Mesothelial cell of epicardium (in vitro differentiated cells): ENCODE results near the gene ARHGEF28. TPM values are rescaled to one million over a fixed set of nuclear protein-coding genes. Genes with fewer than 3 reads are reported as not detected.

Experiments used
- DNase-seq, 2 experiments: peaks; one replicate each; pipeline ENCODE4 v3.0.0; 2021; ENCODE audit warnings: low spot score in 2 of 2; ENCODE audit not compliant: unreplicated experiment in 2 of 2
- H3K27ac Mint-ChIP-seq: 2 replicates; pipeline ENCODE4 v1.8.0; 2021; ENCODE audit warnings: mixed read lengths
- H3K27me3 Mint-ChIP-seq: 2 replicates; pipeline ENCODE4 v1.8.0; 2021; ENCODE audit warnings: low read depth, mixed read lengths
- H3K36me3 Mint-ChIP-seq: 2 replicates; pipeline ENCODE4 v1.8.0; 2021; ENCODE audit warnings: mixed read lengths
- H3K4me1 Mint-ChIP-seq: 2 replicates; pipeline ENCODE4 v1.8.0; 2021; ENCODE audit warnings: mixed read lengths
- H3K4me3 Mint-ChIP-seq: 2 replicates; pipeline ENCODE4 v1.8.0; 2021; ENCODE audit warnings: mild to moderate bottlenecking, moderate library complexity, mixed read lengths
- H3K9me3 Mint-ChIP-seq: 2 replicates; pipeline ENCODE4 v1.8.0; 2021; ENCODE audit warnings: mixed read lengths
- total RNA-seq: library from RNA; stranded (reverse); gene quantifications from 3 replicates; pipeline ENCODE4 v1.2.1, GENCODE V29; 2021
- TF ChIP-seq, protein P1 (sequence below): fragments of 200-600 bp; sonication (generic); IDR thresholded peaks from one replicate; pipeline ENCODE4 v1.5.0; 2021; ENCODE audit warnings: antibody characterized with exemption; ENCODE audit not compliant: unreplicated experiment

ARHGEF28 gene
- total RNA-seq, 1 donor from 2014 or later: 0.40 TPM

DNA sequence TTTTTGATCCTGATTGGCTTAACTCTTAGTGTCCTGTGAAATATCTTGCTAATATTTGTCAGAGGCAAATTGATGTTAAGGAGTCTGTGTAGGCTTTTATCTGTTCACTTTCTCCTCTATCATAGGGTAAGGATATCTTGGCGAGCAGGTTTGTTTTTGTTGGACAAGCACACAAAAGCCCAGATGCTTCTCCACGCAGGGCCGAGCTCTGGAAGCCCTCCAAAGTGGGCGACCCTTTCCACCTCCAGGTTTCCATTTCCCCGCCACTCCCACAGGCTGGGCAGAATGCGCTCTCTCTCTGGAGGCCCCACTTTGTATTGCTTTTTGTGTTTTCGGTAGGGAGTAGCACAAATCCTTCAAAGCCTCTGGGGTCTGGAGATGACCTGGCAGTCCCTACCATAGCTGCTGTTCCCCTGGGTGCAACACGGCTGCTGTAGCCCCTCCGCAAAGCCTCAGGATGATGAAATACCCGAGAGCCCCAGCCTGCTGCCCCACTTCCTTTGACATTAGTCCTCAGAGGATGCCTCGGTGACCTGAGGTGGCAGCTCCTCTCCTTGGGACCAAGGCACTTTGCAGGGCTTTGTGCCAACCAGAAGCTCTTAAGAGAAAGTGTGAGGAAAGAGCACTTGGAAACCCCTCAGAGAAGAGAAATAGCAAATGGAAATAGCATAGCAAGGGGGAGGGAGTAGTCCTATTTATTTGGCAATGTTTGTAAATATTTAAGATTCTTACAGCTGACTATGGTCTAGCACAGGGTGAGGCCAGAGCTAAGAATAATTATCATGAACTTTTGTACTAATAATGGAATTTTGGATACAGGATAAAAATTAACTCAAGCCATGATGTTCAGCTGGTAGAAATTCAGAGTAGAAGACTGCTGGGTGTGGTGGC is 122.8 kb downstream of the ARHGEF28 start:
- H3K27ac Mint-ChIP-seq: peak overlapping the region; percentile 43

DNA sequence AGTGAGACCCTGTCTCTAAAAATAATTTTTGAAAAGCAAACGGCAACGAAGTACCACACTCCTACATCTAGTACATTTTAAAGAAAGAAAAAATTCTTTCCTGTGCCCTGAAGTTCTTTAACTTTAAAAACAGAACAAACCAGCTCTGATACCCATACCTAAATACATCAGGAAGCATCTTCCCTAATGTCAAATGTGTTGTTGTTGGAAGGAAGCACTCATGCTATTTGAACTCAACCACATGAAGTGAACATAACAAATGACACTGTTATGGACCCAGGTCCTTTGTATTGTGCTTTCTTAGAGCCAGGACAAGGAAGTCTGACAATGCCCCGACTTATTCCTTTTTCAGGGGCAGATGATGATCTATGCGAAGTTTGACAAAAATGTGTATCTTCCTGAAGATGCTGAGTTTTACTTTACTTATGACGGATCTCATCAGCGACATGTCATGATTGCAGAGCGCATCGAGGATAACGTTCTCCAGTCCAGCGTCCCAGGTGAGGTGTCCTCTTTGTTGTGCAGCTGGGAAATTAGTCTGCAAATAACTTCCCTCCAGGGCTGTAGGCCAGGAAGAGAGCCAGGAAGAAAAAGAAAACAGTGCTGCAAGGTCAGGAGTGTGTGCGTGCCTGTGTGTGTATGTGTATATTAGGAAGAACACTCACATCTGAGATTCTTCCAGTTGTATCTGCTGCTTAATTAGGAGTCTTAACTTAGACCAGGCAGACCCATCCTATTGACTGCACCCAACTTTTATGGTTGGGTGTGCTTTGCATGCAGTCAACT is 123.7 kb downstream of the ARHGEF28 start:
- H3K4me3 Mint-ChIP-seq: no peak overlapping the region
- H3K27me3 Mint-ChIP-seq: peaks cover 58% of the 10 kb centered on the region
- no peak for DNase-seq
- peaks cover 9% of the 10 kb centered on the region for H3K9me3 Mint-ChIP-seq
- peaks cover 23% of the 10 kb centered on the region for H3K4me1 Mint-ChIP-seq
- no peak overlapping the region for H3K27ac Mint-ChIP-seq
- TF ChIP-seq, protein P1, sequence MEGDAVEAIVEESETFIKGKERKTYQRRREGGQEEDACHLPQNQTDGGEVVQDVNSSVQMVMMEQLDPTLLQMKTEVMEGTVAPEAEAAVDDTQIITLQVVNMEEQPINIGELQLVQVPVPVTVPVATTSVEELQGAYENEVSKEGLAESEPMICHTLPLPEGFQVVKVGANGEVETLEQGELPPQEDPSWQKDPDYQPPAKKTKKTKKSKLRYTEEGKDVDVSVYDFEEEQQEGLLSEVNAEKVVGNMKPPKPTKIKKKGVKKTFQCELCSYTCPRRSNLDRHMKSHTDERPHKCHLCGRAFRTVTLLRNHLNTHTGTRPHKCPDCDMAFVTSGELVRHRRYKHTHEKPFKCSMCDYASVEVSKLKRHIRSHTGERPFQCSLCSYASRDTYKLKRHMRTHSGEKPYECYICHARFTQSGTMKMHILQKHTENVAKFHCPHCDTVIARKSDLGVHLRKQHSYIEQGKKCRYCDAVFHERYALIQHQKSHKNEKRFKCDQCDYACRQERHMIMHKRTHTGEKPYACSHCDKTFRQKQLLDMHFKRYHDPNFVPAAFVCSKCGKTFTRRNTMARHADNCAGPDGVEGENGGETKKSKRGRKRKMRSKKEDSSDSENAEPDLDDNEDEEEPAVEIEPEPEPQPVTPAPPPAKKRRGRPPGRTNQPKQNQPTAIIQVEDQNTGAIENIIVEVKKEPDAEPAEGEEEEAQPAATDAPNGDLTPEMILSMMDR: no peak
- H3K36me3 Mint-ChIP-seq: no peaks in the 10 kb centered on the region

More for the DNA sequence above, 122.8 kb downstream of the ARHGEF28 start:
- peaks cover 58% of the 10 kb centered on the region for H3K27me3 Mint-ChIP-seq
- TF ChIP-seq, protein P1: no peak
- no peak for DNase-seq
- no peak overlapping the region for H3K4me3 Mint-ChIP-seq
- no peaks in the 10 kb centered on the region for H3K36me3 Mint-ChIP-seq
- H3K4me1 Mint-ChIP-seq: peaks cover 23% of the 10 kb centered on the region
- H3K9me3 Mint-ChIP-seq: peaks cover 9% of the 10 kb centered on the region

DNA sequence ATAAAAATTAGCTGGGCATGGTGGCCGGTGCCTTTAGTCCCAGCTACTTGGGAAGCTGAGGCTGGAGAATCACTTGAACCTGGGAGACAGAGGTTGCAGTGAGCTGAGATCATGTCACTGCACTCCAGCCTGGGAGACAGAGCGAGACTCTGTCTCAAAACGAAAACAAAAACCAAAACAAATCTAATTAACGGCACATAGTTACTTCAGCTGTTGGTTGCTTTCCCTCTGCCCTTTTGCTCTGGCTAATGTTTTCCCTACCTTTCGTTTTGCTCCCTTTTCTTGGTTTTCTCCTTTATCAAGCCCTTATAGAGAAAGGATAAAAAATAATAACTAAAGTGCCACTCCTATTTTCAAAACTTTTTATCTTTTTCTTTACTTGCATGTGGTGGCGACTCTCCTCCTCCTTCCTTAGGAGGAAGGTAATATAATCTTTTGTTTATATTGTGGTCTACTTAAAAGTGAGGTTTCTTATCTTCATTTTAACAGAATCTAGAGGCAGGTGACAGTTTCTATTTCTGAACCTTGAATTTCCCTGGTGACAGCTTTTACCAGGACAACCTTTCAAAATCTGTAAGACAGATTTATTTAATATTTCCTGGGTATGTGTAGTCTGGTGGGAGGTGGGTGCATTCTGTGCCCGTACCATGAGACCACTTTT is 125.4 kb downstream of the ARHGEF28 start:
- no peak for DNase-seq
- TF ChIP-seq, protein P1: no peak
- peaks cover 9% of the 10 kb centered on the region for H3K9me3 Mint-ChIP-seq
- H3K36me3 Mint-ChIP-seq: no peaks in the 10 kb centered on the region
- H3K4me1 Mint-ChIP-seq: peaks cover 23% of the 10 kb centered on the region
- H3K4me3 Mint-ChIP-seq: no peak overlapping the region
- no peak overlapping the region for H3K27ac Mint-ChIP-seq
- peaks cover 45% of the 10 kb centered on the region for H3K27me3 Mint-ChIP-seq

DNA sequence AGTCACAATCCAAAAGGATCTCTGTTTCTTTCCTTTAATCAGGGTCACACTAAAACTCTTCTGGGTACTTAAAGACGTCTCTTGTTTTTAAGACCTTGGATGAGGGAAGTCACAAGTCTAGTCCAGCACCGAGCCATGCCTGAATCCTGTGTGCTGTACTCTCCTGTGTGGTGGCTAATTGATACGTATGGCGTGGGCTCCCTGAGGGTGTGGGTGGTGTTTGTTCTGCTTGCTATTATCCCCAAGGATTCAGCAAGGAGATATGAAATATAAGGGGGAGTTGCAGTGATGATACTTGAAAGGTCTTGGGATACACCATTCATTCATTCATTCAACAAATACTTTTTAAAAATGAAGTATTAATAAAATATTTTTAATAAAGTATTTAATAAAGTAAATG is 128.3 kb downstream of the ARHGEF28 start:
- DNase-seq: no peak
- TF ChIP-seq, protein P1: no peak
- Mint-ChIP-seq H3K9me3 (no peaks in the 10 kb centered on the region), H3K4me1 (peaks cover 6% of the 10 kb centered on the region), H3K36me3 (no peaks in the 10 kb centered on the region), H3K4me3 (no peak overlapping the region), H3K27me3 (peaks cover 41% of the 10 kb centered on the region), H3K27ac (no peak overlapping the region)

DNA sequence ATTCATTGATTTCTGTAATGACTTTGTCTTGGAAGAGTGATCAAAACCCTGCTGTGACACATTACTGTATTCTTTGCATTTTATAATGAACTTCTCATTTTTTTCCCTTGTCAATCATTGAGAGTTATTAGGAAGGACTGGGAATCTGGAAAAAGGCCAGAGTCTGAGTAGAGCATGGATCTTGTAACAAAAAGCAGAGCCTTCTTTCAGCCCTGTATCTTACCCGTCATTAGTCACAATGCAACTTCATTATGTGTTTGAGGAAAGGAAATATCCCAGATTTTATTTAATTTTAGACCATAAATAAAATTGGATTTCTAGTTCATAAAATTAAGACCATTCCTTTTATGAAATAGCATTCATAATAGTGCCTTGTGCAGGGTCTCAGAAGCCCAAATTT is 131.4 kb downstream of the ARHGEF28 start:
- Mint-ChIP-seq H3K4me3 (no peak overlapping the region), H3K27ac (no peak overlapping the region), H3K4me1 (peaks cover 6% of the 10 kb centered on the region), H3K36me3 (no peaks in the 10 kb centered on the region), H3K9me3 (no peaks in the 10 kb centered on the region), H3K27me3 (peaks cover 23% of the 10 kb centered on the region)
- no peak for DNase-seq
- TF ChIP-seq, protein P1: no peak
